Endothelial cell of umbilical vein (primary cell): ENCODE data around the gene ZNF891. TPM values are rescaled to one million over a fixed set of nuclear protein-coding genes. Genes with fewer than 3 reads are reported as not detected.

Experiments used
- BruUV-seq: library from RNA; stranded (reverse); fragments of 400-500 nt; replicated peaks from 2 replicates; lab custom pipeline; 2021; lab: Mats Ljungman, UMichigan
- CTCF ChIA-PET: fragments of 300-600, 350-600 bp; sonication (Branson Sonifier 250); formaldehyde crosslinking; loops from one replicate; lab custom pipeline; 2021; ENCODE audit warnings: antibody characterized with exemption, inconsistent platforms; lab: Charles Lee
- POLR2A ChIA-PET: fragments of 300-600, 350-600 bp; sonication (Branson Sonifier 250); formaldehyde crosslinking; loops from one replicate; lab custom pipeline; 2021; ENCODE audit warnings: antibody characterized with exemption, inconsistent platforms; lab: Charles Lee
- DNase-seq: peaks from one replicate; pipeline ENCODE4 v3.0.0-alpha.2; 2011; ENCODE audit warnings: low read depth, low spot score
- FAIRE-seq: peaks from 2 replicates; lab custom pipeline; 2011; peaks lifted over from hg19 to GRCh38; lab: Jason Lieb, UNC
- H2AFZ ChIP-seq: 2 replicates; pipeline ENCODE4 v1.6.0; 2012; ENCODE audit warnings: low read depth, low read length, control low read depth, inconsistent platforms
- H3K27ac ChIP-seq: 2 replicates; pipeline ENCODE4 v1.5.1; 2011; ENCODE audit warnings: low read depth, mild to moderate bottlenecking, control low read depth, low read length, moderate library complexity; ENCODE audit not compliant: insufficient read depth
- H3K27me3 ChIP-seq, 2 experiments: 2 replicates each; pipeline versions ENCODE4 v1.6.0 to v1.6.1; 2011; ENCODE audit warnings: low read length in 2 of 2, mixed read lengths in 1 of 2; ENCODE audit not compliant: control insufficient read depth in 2 of 2, insufficient read depth in 2 of 2
- H3K36me3 ChIP-seq, 2 experiments: 2 replicates in 1 of 2; 3 replicates in 1 of 2; pipeline ENCODE4 v1.5.1; 2011; ENCODE audit warnings: low read length in 2 of 2, mild to moderate bottlenecking in 1 of 2, moderate library complexity in 1 of 2; ENCODE audit not compliant: control insufficient read depth in 2 of 2, insufficient read depth in 2 of 2; ENCODE audit errors: extremely low read depth in 1 of 2
- H3K4me1 ChIP-seq: 3 replicates; pipeline ENCODE4 v1.5.1; 2011; ENCODE audit warnings: mild to moderate bottlenecking, low read length; ENCODE audit not compliant: control insufficient read depth, insufficient read depth; ENCODE audit errors: extremely low read depth
- H3K4me2 ChIP-seq: 2 replicates; pipeline ENCODE4 v1.6.1; 2011; ENCODE audit warnings: low read length, control low read depth, mixed read lengths; ENCODE audit not compliant: insufficient read depth
- H3K4me3 ChIP-seq, 3 experiments: fragments of 200-600 bp in 1 of 3; sonication (generic), shearing (Covaris generic) in 1 of 3; replicated peaks in 1 of 3; 2 replicates each; pipeline ENCODE4 v1.5.1; 2011 to 2016; ENCODE audit warnings: control low read depth in 3 of 3, low read length in 3 of 3, mild to moderate bottlenecking in 2 of 3, inconsistent platforms in 1 of 3, low read depth in 1 of 3, moderate library complexity in 1 of 3; ENCODE audit not compliant: insufficient read depth in 1 of 3
- H3K79me2 ChIP-seq: 2 replicates; pipeline ENCODE4 v1.6.0; 2012; ENCODE audit warnings: low read length, inconsistent platforms; ENCODE audit not compliant: control insufficient read depth, insufficient read depth
- H3K9ac ChIP-seq: replicated peaks from 2 replicates; pipeline ENCODE3; 2011; ENCODE audit warnings: low read length, control low read depth; ENCODE audit not compliant: insufficient read depth; ENCODE audit errors: extremely low read depth
- H3K9me1 ChIP-seq: replicated peaks from 3 replicates; pipeline ENCODE4 v1.6.0; 2011; ENCODE audit warnings: mild to moderate bottlenecking, low read length; ENCODE audit not compliant: control insufficient read depth, insufficient read depth; ENCODE audit errors: extremely low read depth
- H3K9me3 ChIP-seq: replicated peaks from 2 replicates; pipeline ENCODE4 v1.5.1; 2012; ENCODE audit warnings: low read length, inconsistent platforms; ENCODE audit not compliant: control insufficient read depth, insufficient read depth
- H4K20me1 ChIP-seq: replicated peaks from 2 replicates; pipeline ENCODE3; 2011; ENCODE audit warnings: mild to moderate bottlenecking, low read length; ENCODE audit not compliant: control insufficient read depth, insufficient read depth; ENCODE audit errors: extremely low read depth
- CTCF ChIP-seq, 2 donors: IDR thresholded peaks; 1 replicate in 1 of 2; 2 replicates in 1 of 2; pipeline ENCODE4 v1.5.1; 2011; ENCODE audit warnings: low read length in 2 of 2, mild to moderate bottlenecking in 2 of 2, moderate library complexity in 2 of 2, control low read depth in 1 of 2, inconsistent platforms in 1 of 2, low read depth in 1 of 2; ENCODE audit not compliant: insufficient read depth in 1 of 2; ENCODE audit errors: extremely low read depth in 1 of 2
- EZH2 ChIP-seq: IDR thresholded peaks from 2 replicates; pipeline ENCODE4 v1.6.1; 2012; ENCODE audit warnings: borderline replicate concordance, low read depth, mild to moderate bottlenecking, moderate library complexity, low read length, inconsistent platforms; ENCODE audit not compliant: severe bottlenecking
- FOS ChIP-seq: IDR thresholded peaks from 2 replicates; pipeline ENCODE4 v1.6.1; 2011; ENCODE audit warnings: mild to moderate bottlenecking, low read length, moderate library complexity, borderline replicate concordance; ENCODE audit not compliant: insufficient read depth
- GATA2 ChIP-seq: IDR thresholded peaks from 2 replicates; pipeline ENCODE4 v1.7.0; 2011; ENCODE audit warnings: low read depth, mild to moderate bottlenecking, moderate library complexity, mixed read lengths, low read length; ENCODE audit not compliant: insufficient read length, insufficient read depth
- JUN ChIP-seq: IDR thresholded peaks from 2 replicates; pipeline ENCODE4 v1.6.1; 2011; ENCODE audit warnings: borderline replicate concordance, low read depth; ENCODE audit not compliant: insufficient read length, insufficient read depth
- MAX ChIP-seq: IDR thresholded peaks from 2 replicates; pipeline ENCODE4 v1.6.1; 2011; ENCODE audit not compliant: insufficient read depth, insufficient read length
- MYC ChIP-seq: IDR thresholded peaks from one replicate; pipeline ENCODE4 v1.6.1; 2011; ENCODE audit warnings: mild to moderate bottlenecking, low read depth, low read length
- POLR2A ChIP-seq: IDR thresholded peaks from 2 replicates; pipeline ENCODE4 v1.6.1; 2012; ENCODE audit warnings: low read depth, mild to moderate bottlenecking, control low read depth, low read length
- POLR2AphosphoS5 ChIP-seq: IDR thresholded peaks from 2 replicates; pipeline ENCODE4 v1.6.1; 2012; ENCODE audit warnings: low read depth, mild to moderate bottlenecking, control low read depth, low read length, moderate library complexity; ENCODE audit not compliant: insufficient read depth
- dilution Hi-C: fragments of 300-500 bp; cut with MboI; formaldehyde crosslinking; loops from one replicate; pipeline ENCODE4 v1.15.0; 2019; ENCODE audit warnings: low sequenced_read_pairs; ENCODE audit not compliant: extremely low pct_ligation_motif_present
- intact Hi-C: fragments of 100-400 bp; cut with micrococcal nuclease; formaldehyde crosslinking; loops from one replicate; pipeline ENCODE4 v1.10.0; 2022
- polyA plus RNA-seq, 4 experiments: library from polyadenylated mRNA; depleted of rRNA in 3 of 4; stranded (reverse) in 3 of 4; unstranded in 1 of 4; fragments of >200 nt; gene quantifications; 2 replicates each; pipeline versions ENCODE4 v1.2.1 to v1.2.3, GENCODE V29; 2011 to 2012; ENCODE audit warnings: missing spikeins in 1 of 4
- total RNA-seq: library from RNA; stranded (reverse); gene quantifications from 2 replicates; pipeline ENCODE4 v1.2.3, GENCODE V29; 2021

The ZNF891 gene
- total and polyA plus RNA-seq, 2 donors (not counting 3 experiments of a cell fraction or from before 2014, with no cell fraction given): 0.32 to 1.5 TPM

- H3K9me3 ChIP-seq: no peaks in the 10 kb centered on the region
These were observed 56.2 kb downstream of the ZNF891 start for GRCh38 chr12:133073836-133074235.

More at GRCh38 chr12:133073836-133074235, 56.2 kb downstream of the ZNF891 start:
- FAIRE-seq (no peak), DNase-seq (no peak)
- no peak overlapping the region for H3K4me3 ChIP-seq
- ChIA-PET POLR2A (no interaction called here), CTCF (no interaction called here)
- no peaks in the 10 kb centered on the region for H3K27me3 ChIP-seq
- H3K9me1 ChIP-seq: no peaks in the 10 kb centered on the region
- H3K36me3 ChIP-seq: no peaks in the 10 kb centered on the region
- TF ChIP-seq JUN (no peak), EZH2 (no peak), MAX (no peak), POLR2A (no peak), MYC (no peak), GATA2 (no peak), CTCF (IDR thresholded peaks at IDR 0.05; ENCODE audit: extremely low read depth in 1 of 2, insufficient read depth in 1 of 2, low read depth in 1 of 2, low read length in 2 of 2) (no peak), POLR2AphosphoS5 (no peak), FOS (no peak)
- H3K79me2 ChIP-seq: no peaks in the 10 kb centered on the region
- no TSS peak for BruUV-seq
- H3K4me1 ChIP-seq: no peaks in the 10 kb centered on the region
- no peak overlapping the region for H3K9ac ChIP-seq
- intact Hi-C loops: no loop called here
- H3K4me2 ChIP-seq: no peak overlapping the region
- H2AFZ ChIP-seq: no peak overlapping the region
- H4K20me1 ChIP-seq: no peaks in the 10 kb centered on the region
- dilution Hi-C loops: no loop called here
- no peak overlapping the region for H3K27ac ChIP-seq
